ENCODE results near the gene ZNF71.

ZNF71 gene

GRCh38 chr19:56642711-56643459, 47.8 kb downstream of the ZNF71 start, which contains the start of gene SMIM17:
Gene SMIM17, plus strand, starts transcription at chr19:56643159. Its CDS starts 2,509 bp downstream, at chr19:56645668.
- no peak for FAIRE-seq
- DNase-seq (ENCODE audit: insufficient read length, low spot score), result no peak
- TF ChIP-seq, protein P1, sequence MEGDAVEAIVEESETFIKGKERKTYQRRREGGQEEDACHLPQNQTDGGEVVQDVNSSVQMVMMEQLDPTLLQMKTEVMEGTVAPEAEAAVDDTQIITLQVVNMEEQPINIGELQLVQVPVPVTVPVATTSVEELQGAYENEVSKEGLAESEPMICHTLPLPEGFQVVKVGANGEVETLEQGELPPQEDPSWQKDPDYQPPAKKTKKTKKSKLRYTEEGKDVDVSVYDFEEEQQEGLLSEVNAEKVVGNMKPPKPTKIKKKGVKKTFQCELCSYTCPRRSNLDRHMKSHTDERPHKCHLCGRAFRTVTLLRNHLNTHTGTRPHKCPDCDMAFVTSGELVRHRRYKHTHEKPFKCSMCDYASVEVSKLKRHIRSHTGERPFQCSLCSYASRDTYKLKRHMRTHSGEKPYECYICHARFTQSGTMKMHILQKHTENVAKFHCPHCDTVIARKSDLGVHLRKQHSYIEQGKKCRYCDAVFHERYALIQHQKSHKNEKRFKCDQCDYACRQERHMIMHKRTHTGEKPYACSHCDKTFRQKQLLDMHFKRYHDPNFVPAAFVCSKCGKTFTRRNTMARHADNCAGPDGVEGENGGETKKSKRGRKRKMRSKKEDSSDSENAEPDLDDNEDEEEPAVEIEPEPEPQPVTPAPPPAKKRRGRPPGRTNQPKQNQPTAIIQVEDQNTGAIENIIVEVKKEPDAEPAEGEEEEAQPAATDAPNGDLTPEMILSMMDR (IDR thresholded peaks at IDR 0.05; ENCODE audit: insufficient read depth, missing control alignments), result no peak

DNA sequence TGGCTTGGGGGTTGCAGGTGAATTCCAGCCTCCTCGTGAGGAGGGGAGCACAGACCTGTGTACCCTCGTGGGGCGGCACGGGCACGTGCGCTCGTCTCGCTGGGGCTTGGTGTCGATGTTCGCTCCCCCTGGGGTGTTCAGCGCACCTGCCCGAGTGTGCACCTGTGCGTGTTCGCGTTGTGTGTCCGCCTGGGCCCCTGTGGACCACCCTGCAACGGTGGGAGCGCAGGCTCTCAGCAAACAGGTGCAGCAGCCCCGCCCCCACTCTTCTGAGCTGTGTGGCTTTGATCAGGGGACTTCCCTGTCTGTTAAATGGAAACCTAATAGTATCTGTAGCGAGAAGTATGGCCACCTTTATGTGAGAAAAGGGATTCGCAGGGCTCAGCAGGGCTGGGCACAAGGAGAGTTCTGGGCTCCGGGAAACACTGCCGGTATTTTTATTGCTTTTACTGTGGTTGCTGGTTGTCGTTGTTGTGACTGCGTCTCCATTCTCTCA, 48.4 kb downstream of the ZNF71 start:
- TF ChIP-seq, protein P1 (IDR thresholded peaks at IDR 0.05; ENCODE audit: insufficient read depth, missing control alignments), result no peak
- no peak for DNase-seq (ENCODE audit: insufficient read length, low spot score)
- no peak for FAIRE-seq

DNA sequence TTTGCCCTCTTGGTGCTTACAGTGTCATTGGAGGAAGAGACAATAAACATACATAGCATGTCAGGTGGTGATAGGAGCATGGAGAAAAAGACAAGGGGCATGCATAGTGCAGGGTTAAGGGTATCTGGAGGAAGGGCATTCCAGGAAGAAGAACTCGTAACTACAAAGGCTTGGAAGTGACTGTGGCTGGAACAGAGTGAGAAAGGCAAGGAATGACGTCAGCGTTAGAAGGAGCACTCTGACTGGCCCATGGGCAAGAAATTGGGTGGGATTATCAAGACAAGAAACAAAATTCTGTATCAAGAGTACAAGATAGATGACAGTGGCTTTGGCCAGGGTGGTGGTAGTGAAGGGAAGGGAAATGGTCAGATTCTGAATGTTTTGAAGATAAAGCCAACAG, 59.0 kb downstream of the ZNF71 start:
- TF ChIP-seq, protein P1 (IDR thresholded peaks at IDR 0.05; ENCODE audit: insufficient read depth, missing control alignments), result no peak
- no peak for FAIRE-seq
- DNase-seq (ENCODE audit: insufficient read length, low spot score), result no peak

GRCh38 chr19:56660381-56661107, 65.4 kb downstream of the ZNF71 start:
- peak; percentile 61 for DNase-seq (ENCODE audit: insufficient read length, low spot score)
- TF ChIP-seq, protein P1 (IDR thresholded peaks at IDR 0.05; ENCODE audit: insufficient read depth, missing control alignments), result peak; percentile 21
- no peak for FAIRE-seq

DNA sequence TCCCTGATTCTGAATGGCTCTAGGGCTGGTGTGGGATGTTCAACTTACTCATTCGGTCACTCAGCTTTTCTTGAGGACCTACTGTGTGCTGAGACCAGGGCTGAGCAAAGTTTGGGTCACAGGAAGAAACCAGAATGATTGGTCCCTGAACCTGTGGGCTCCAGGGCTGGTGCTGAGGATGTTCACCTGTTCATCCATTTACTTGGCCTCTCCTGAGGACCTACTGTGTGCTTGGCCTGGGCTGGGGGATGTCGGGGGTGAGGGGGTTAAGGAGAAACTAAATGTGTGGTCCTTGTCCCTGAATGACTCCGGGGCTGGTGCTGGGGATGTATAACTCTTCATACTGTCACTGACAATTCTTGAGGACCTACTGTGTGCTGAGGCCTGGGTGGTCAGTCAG, 66.1 kb downstream of the ZNF71 start:
- TF ChIP-seq, protein P1 (IDR thresholded peaks at IDR 0.05; ENCODE audit: insufficient read depth, missing control alignments), result no peak
- FAIRE-seq (no peak), DNase-seq (ENCODE audit: insufficient read length, low spot score) (no peak)

DNA sequence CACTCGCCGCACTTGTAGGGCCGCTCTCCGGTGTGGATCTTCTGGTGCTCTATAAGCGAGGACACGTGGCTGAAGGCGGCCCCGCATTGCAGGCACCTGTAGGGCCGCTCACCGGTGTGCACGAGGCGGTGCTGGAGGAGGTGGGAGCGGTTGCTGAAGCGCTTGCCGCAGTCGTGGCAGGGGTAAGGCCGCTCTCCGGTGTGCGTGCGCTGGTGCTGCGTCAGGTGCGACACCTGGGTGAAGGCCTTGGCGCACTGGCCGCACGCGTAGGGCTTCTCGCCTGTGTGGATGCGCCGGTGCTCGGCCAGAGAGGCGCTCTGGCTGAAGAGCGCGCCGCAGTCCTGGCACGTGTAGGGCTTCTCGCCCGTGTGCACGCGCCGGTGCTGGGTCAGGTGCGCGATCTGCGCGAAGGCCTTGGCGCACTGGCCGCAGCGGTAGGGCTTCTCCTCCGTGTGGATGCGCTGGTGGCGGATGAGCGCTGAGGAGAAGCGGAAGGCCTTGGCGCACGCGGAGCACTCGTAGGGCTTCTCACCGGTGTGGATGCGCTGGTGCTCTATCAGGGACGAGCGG, 68.9 kb downstream of the ZNF71 start:
- FAIRE-seq (no peak), DNase-seq (ENCODE audit: insufficient read length, low spot score) (no peak)
- TF ChIP-seq, protein P1 (IDR thresholded peaks at IDR 0.05; ENCODE audit: insufficient read depth, missing control alignments), result no peak
